ENCODE data around the gene AGAP3. TPM values are rescaled to one million over a fixed set of nuclear protein-coding genes. Genes with fewer than 3 reads are reported as not detected.

AGAP3 gene
- polyA plus RNA-seq, 1 donor (not counting 4 experiments of a cell fraction or from before 2014, with no cell fraction given) = 64.3 TPM

- H3K27me3 ChIP-seq (ENCODE audit: control insufficient read depth, extremely low read depth, insufficient read depth, low read length) = no peaks in the 10 kb centered on the region
- TF ChIP-seq CTCF (optimal IDR thresholded peaks at IDR 0.05 in 1 of 3, IDR thresholded peaks at IDR 0.05 in 1 of 3, conservative IDR thresholded peaks at IDR 0.05 in 1 of 3; ENCODE audit: extremely low read depth in 1 of 3, insufficient read depth in 2 of 3, low read length in 3 of 3) = no peak
- TF ChIP-seq EZH2 (IDR thresholded peaks at IDR 0.05; ENCODE audit: low read length) = no peak
- peaks cover 2% of the 10 kb centered on the region for H3K9me1 ChIP-seq (ENCODE audit: control insufficient read depth, extremely low read depth, insufficient read depth, low read length)
- FAIRE-seq = no peak
- H2AFZ ChIP-seq (ENCODE audit: control insufficient read depth, low read length) = no peak overlapping the region
- H3K9ac ChIP-seq (ENCODE audit: control insufficient read depth, extremely low read depth, insufficient read depth, low read length) = no peak overlapping the region
- H3K9me3 ChIP-seq (ENCODE audit: control insufficient read depth, low read depth, low read length) = no peaks in the 10 kb centered on the region
- dilution Hi-C loops (cut with MboI; ENCODE audit: extremely low pct_ligation_motif_present, low sequenced_read_pairs) = no loop called here
- no peak overlapping the region for H3K4me2 ChIP-seq (ENCODE audit: control insufficient read depth, extremely low read depth, insufficient read depth, low read depth, low read length)
- no peak overlapping the region for H3K27ac ChIP-seq (ENCODE audit: control insufficient read depth, insufficient read depth, low read length)
- peaks cover 24% of the 10 kb centered on the region for H4K20me1 ChIP-seq (ENCODE audit: control insufficient read depth, extremely low read depth, insufficient read depth, low read length)
- peaks cover 38 to 56% of the 10 kb centered on the region in 2 experiments for H3K36me3 ChIP-seq (ENCODE audit: control insufficient read depth in 2 of 2, extremely low read depth in 1 of 2, insufficient read depth in 2 of 2, low read length in 2 of 2)
- no peak overlapping the region for H3K4me3 ChIP-seq (ENCODE audit: control insufficient read depth in 2 of 3, extremely low read depth in 1 of 3, insufficient read depth in 2 of 3, low read depth in 1 of 3, low read length in 3 of 3)
- no peak for DNase-seq (ENCODE audit: low read depth, low spot score)
- H3K79me2 ChIP-seq (ENCODE audit: control insufficient read depth, insufficient read depth, low read length) = peaks cover 20% of the 10 kb centered on the region
- peaks cover 14% of the 10 kb centered on the region for H3K4me1 ChIP-seq (ENCODE audit: control insufficient read depth, extremely low read depth, insufficient read depth, low read length)
These were observed 43.1 kb downstream of the AGAP3 start for GRCh38 chr7:151129117-151129959.

- H3K36me3 ChIP-seq (ENCODE audit: control insufficient read depth in 2 of 2, extremely low read depth in 1 of 2, insufficient read depth in 2 of 2, low read length in 2 of 2) = peaks cover 38 to 57% of the 10 kb centered on the region in 2 experiments
- no peak for FAIRE-seq
- H4K20me1 ChIP-seq (ENCODE audit: control insufficient read depth, extremely low read depth, insufficient read depth, low read length) = peaks cover 17% of the 10 kb centered on the region
These were observed 43.8 kb downstream of the AGAP3 start for GRCh38 chr7:151129960-151130591.

More at GRCh38 chr7:151129960-151130591, 43.8 kb downstream of the AGAP3 start:
- no peak overlapping the region for H3K27ac ChIP-seq (ENCODE audit: control insufficient read depth, insufficient read depth, low read length)
- dilution Hi-C loops (cut with MboI; ENCODE audit: extremely low pct_ligation_motif_present, low sequenced_read_pairs) = no loop called here
- H3K4me3 ChIP-seq (ENCODE audit: control insufficient read depth in 2 of 3, extremely low read depth in 1 of 3, insufficient read depth in 2 of 3, low read depth in 1 of 3, low read length in 3 of 3) = no peak overlapping the region
- H3K4me2 ChIP-seq (ENCODE audit: control insufficient read depth, extremely low read depth, insufficient read depth, low read depth, low read length) = no peak overlapping the region
- H3K9ac ChIP-seq (ENCODE audit: control insufficient read depth, extremely low read depth, insufficient read depth, low read length) = no peak overlapping the region
- no peak for TF ChIP-seq CTCF (optimal IDR thresholded peaks at IDR 0.05 in 1 of 3, IDR thresholded peaks at IDR 0.05 in 1 of 3, conservative IDR thresholded peaks at IDR 0.05 in 1 of 3; ENCODE audit: extremely low read depth in 1 of 3, insufficient read depth in 2 of 3, low read length in 3 of 3)
- TF ChIP-seq EZH2 (IDR thresholded peaks at IDR 0.05; ENCODE audit: low read length) = no peak
- DNase-seq (ENCODE audit: low read depth, low spot score) = no peak
- H3K9me1 ChIP-seq (ENCODE audit: control insufficient read depth, extremely low read depth, insufficient read depth, low read length) = no peaks in the 10 kb centered on the region
- peaks cover 7% of the 10 kb centered on the region for H3K4me1 ChIP-seq (ENCODE audit: control insufficient read depth, extremely low read depth, insufficient read depth, low read length)
- H3K27me3 ChIP-seq (ENCODE audit: control insufficient read depth, extremely low read depth, insufficient read depth, low read length) = no peaks in the 10 kb centered on the region
- H3K79me2 ChIP-seq (ENCODE audit: control insufficient read depth, insufficient read depth, low read length) = peaks cover 12% of the 10 kb centered on the region
- H2AFZ ChIP-seq (ENCODE audit: control insufficient read depth, low read length) = no peak overlapping the region
- no peaks in the 10 kb centered on the region for H3K9me3 ChIP-seq (ENCODE audit: control insufficient read depth, low read depth, low read length)
